MCF 10A (cell line): ENCODE measurements around the gene ATOX1. TPM values are rescaled to one million over a fixed set of nuclear protein-coding genes. Genes with fewer than 3 reads are reported as not detected.

Source experiments
- BruUV-seq: library from RNA; stranded (reverse); fragments of 400-500 nt; replicated peaks from 2 replicates; lab custom pipeline; 2021; lab: Mats Ljungman, UMichigan
- CTCF ChIA-PET: fragments of 300-600 bp; sonication (Branson Sonifier 250); formaldehyde crosslinking; extraction: SDS; loops from one replicate; lab custom pipeline; 2021; ENCODE audit warnings: antibody characterized with exemption, inconsistent platforms; lab: Yijun Ruan, JAX
- POLR2A ChIA-PET: fragments of 300-600, 350-650 bp; sonication (Branson Sonifier 250); formaldehyde crosslinking; extraction: SDS; loops from one replicate; lab custom pipeline; 2020; ENCODE audit warnings: antibody characterized with exemption, inconsistent platforms; lab: Yijun Ruan, JAX
- DNase-seq: peaks from one replicate; pipeline ENCODE4 v3.0.0-alpha.2; 2018; ENCODE audit not compliant: unreplicated experiment
- H3K27ac Mint-ChIP-seq: one replicate; pipeline ENCODE4 v1.8.0; 2022; ENCODE audit warnings: mild to moderate bottlenecking, low read depth, mixed read lengths; ENCODE audit not compliant: unreplicated experiment
- H3K27me3 Mint-ChIP-seq: one replicate; pipeline ENCODE4 v1.8.0; 2022; ENCODE audit warnings: mixed read lengths; ENCODE audit not compliant: insufficient read depth, unreplicated experiment
- H3K36me3 Mint-ChIP-seq: one replicate; pipeline ENCODE4 v1.8.0; 2022; ENCODE audit warnings: mild to moderate bottlenecking, moderate library complexity, mixed read lengths; ENCODE audit not compliant: insufficient read depth, unreplicated experiment
- H3K4me1 Mint-ChIP-seq: one replicate; pipeline ENCODE4 v1.8.0; 2022; ENCODE audit warnings: mixed read lengths; ENCODE audit not compliant: insufficient read depth, unreplicated experiment
- H3K4me3 Mint-ChIP-seq: one replicate; pipeline ENCODE4 v1.8.0; 2022; ENCODE audit warnings: mild to moderate bottlenecking, moderate library complexity, mixed read lengths; ENCODE audit not compliant: unreplicated experiment
- H3K9me3 Mint-ChIP-seq: one replicate; pipeline ENCODE4 v1.8.0; 2022; ENCODE audit warnings: mixed read lengths; ENCODE audit not compliant: unreplicated experiment
- intact Hi-C: fragments of 100-400 bp; cut with micrococcal nuclease; formaldehyde crosslinking; loops from 2 replicates; pipeline ENCODE4 v1.14.1; 2022
- total RNA-seq: library from RNA; stranded (reverse); gene quantifications from 2 replicates; pipeline ENCODE4 v1.2.3, GENCODE V29; 2022
- TF ChIP-seq, protein P1 (sequence below): fragments of 200-600 bp; IDR thresholded peaks from one replicate; pipeline ENCODE4 v1.8.0; 2022; ENCODE audit warnings: antibody characterized with exemption, mild to moderate bottlenecking; ENCODE audit not compliant: unreplicated experiment

ATOX1 gene
- total RNA-seq, 1 experiment from 2014 or later = 155 TPM

DNA sequence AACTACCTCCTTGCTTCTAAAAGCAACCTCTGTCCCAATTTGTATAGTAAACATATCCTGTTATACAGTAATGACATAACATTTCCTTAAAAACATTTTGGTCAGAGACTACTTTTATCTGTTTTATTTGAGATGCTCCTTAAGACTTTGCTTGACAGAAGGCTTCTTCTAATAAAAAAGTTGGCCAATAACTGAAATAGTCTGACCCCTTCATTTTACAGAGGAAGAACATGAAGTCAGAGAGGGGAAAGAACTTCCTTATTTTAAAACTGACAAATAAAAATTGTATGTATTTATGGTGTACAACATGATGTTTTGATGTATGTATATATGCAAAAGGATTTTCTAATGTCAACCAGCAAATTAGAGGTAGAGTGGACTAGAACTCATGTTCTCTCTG, 35.9 kb downstream of the ATOX1 start:
- no TSS peak for BruUV-seq
- Mint-ChIP-seq H3K27ac (no peak overlapping the region), H3K36me3 (no peaks in the 10 kb centered on the region), H3K27me3 (no peaks in the 10 kb centered on the region), H3K4me1 (no peaks in the 10 kb centered on the region), H3K4me3 (no peak overlapping the region), H3K9me3 (no peaks in the 10 kb centered on the region)
- POLR2A ChIA-PET = no interaction called here
- TF ChIP-seq, protein P1, sequence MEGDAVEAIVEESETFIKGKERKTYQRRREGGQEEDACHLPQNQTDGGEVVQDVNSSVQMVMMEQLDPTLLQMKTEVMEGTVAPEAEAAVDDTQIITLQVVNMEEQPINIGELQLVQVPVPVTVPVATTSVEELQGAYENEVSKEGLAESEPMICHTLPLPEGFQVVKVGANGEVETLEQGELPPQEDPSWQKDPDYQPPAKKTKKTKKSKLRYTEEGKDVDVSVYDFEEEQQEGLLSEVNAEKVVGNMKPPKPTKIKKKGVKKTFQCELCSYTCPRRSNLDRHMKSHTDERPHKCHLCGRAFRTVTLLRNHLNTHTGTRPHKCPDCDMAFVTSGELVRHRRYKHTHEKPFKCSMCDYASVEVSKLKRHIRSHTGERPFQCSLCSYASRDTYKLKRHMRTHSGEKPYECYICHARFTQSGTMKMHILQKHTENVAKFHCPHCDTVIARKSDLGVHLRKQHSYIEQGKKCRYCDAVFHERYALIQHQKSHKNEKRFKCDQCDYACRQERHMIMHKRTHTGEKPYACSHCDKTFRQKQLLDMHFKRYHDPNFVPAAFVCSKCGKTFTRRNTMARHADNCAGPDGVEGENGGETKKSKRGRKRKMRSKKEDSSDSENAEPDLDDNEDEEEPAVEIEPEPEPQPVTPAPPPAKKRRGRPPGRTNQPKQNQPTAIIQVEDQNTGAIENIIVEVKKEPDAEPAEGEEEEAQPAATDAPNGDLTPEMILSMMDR = no peak
- CTCF ChIA-PET = interaction anchor here (0.8 to 6.9 kb wide), 5 partner anchors 15 to 264 kb away, joined by 3 to 71 read pairs (median 4); no protein-coding TSS in a partner anchor
- intact Hi-C loops = no loop called here
- no peak for DNase-seq

DNA sequence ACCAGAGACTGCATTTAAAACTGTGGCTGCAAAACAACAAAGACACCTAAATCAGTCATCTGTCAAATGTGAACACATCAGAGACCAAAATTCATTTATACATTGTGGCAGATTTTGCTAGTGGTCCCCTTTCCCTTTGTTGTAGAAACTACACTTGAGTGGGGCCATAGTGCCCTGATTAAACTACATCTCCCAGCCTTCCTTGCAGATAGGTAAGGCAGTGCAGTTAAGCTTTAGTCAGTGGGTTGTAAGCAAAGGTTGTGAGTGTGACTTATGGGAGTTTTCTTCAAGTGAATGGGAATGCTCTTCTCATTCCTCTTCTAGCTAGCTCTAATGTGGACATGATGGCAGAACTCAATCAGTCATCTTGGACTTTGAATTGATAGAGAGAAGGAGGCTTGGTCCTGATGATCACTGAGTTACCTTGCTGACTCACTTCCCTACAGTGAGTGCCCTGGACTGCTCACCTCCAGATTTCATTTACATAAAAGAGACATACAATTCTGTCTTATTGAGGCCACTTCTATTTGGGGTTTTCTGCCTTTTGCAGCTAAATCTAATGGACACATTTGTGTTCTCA, 36.5 kb downstream of the ATOX1 start:
- H3K4me1 Mint-ChIP-seq = no peaks in the 10 kb centered on the region
- TF ChIP-seq, protein P1 = no peak
- DNase-seq = no peak
- no peaks in the 10 kb centered on the region for H3K9me3 Mint-ChIP-seq
- no TSS peak for BruUV-seq
- ChIA-PET CTCF (interaction anchor here (0.8 to 6.9 kb wide), 7 partner anchors 9 to 263 kb away, joined by 3 to 71 read pairs (median 4); no protein-coding TSS in a partner anchor), POLR2A (no interaction called here)
- no peak overlapping the region for H3K4me3 Mint-ChIP-seq
- intact Hi-C loops = no loop called here
- no peaks in the 10 kb centered on the region for H3K27me3 Mint-ChIP-seq
- H3K27ac Mint-ChIP-seq = no peak overlapping the region
- H3K36me3 Mint-ChIP-seq = no peaks in the 10 kb centered on the region

DNA sequence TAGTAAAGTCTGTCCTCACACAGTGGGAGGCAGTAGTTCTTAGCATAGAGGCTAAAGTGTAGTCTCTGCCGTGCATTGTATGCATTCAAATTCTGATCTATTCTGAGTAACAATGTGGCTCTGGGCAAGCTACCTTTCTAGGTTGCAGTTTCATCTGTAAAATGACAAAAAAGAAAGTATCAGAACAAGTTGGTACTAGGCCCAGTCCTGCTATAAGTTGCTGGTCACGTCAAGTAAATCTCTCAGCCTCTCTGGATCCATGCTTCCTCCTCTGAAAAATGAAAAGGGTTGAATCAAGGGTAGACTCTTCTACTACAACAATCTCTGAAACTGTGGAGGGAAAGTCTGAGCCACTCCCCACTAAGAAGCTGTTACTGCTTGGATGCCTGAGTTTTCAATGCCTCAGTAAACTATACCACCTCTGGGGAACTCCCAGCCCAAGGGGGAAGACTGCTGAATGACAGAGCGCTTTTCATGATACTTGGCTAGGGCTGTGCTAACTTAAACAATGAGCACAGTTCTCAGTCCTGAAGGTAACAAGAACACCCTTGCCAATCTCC, 37.3 kb downstream of the ATOX1 start:
- intact Hi-C loops = no loop called here
- ChIA-PET POLR2A (interaction anchor here (1.5 kb wide), 1 partner anchor 14 kb away, joined by 3 read pairs; no protein-coding TSS in a partner anchor), CTCF (interaction anchor here (0.5 to 6.9 kb wide), 15 partner anchors 9 to 794 kb away, joined by 3 to 71 read pairs (median 4); no protein-coding TSS in a partner anchor)
- BruUV-seq = no TSS peak
- Mint-ChIP-seq H3K4me1 (no peaks in the 10 kb centered on the region), H3K27ac (no peak overlapping the region), H3K27me3 (no peaks in the 10 kb centered on the region), H3K4me3 (no peak overlapping the region), H3K9me3 (no peaks in the 10 kb centered on the region), H3K36me3 (no peaks in the 10 kb centered on the region)
- no peak for DNase-seq
- TF ChIP-seq, protein P1 = no peak

DNA sequence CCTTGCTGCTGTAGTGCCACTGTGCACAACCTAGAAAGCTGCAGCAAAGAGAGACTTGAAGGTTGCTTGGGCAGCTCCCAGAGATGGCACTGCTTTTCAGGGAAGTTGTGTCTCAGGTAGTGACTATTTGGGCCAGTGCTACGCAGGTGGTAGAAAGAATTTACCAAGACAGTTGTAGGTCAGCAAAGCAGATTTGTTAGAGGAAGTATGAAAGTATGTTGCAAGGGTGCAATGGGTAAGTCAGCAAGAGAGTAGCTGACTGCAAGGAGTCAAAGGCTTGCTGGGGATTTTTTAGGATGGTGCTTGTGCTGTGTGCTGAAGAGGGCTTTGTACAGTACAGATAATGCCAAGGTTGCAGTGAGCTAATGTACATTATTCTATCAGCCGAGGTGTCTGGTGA, 38.2 kb downstream of the ATOX1 start:
- no peak for DNase-seq
- Mint-ChIP-seq H3K27me3 (no peaks in the 10 kb centered on the region), H3K9me3 (no peaks in the 10 kb centered on the region), H3K36me3 (no peaks in the 10 kb centered on the region), H3K4me1 (no peaks in the 10 kb centered on the region), H3K27ac (no peak overlapping the region), H3K4me3 (no peak overlapping the region)
- no TSS peak for BruUV-seq
- TF ChIP-seq, protein P1 = no peak
- POLR2A ChIA-PET = interaction anchor here (1.5 kb wide), 1 partner anchor 15 kb away, joined by 3 read pairs; no protein-coding TSS in a partner anchor
- intact Hi-C loops = no loop called here
- CTCF ChIA-PET = interaction anchor here (0.5 to 6.9 kb wide), 16 partner anchors 12 to 596 kb away, joined by 3 to 71 read pairs (median 4); no protein-coding TSS in a partner anchor
